H1 (cell line): Measurements from ENCODE around the gene APBA3. TPM values are rescaled to one million over a fixed set of nuclear protein-coding genes. Genes with fewer than 3 reads are reported as not detected.

Experiments used
- CHD2 ChIP-seq: IDR thresholded peaks from 2 replicates; pipeline ENCODE4 v1.6.1; 2012; ENCODE audit warnings: low read length, improper control_type of control experiment
- JUND ChIP-seq: IDR thresholded peaks from 2 replicates; pipeline ENCODE4 v1.6.1; 2011; ENCODE audit warnings: mild to moderate bottlenecking, improper control_type of control experiment, low read length
- NRF1 ChIP-seq: IDR thresholded peaks from 2 replicates; pipeline ENCODE4 v1.6.1; 2011; ENCODE audit warnings: mild to moderate bottlenecking, low read depth, low read length, improper control_type of control experiment
- RFX5 ChIP-seq: IDR thresholded peaks from 2 replicates; pipeline ENCODE4 v1.6.1; 2011; ENCODE audit warnings: low read depth, low read length, improper control_type of control experiment, borderline replicate concordance
- polyA plus RNA-seq, 7 experiments: library from polyadenylated mRNA; depleted of rRNA in 3 of 7; stranded (reverse) in 5 of 7; unstranded in 2 of 7; fragments of >200 nt in 5 of 7; fragments of 200-250 nt in 2 of 7; gene quantifications; 1 replicate in 5 of 7; 2 replicates in 1 of 7; 4 replicates in 1 of 7; pipeline versions ENCODE4 v1.2.1 to v1.2.3, GENCODE V29; 2011 to 2013; ENCODE audit warnings: missing spikeins in 2 of 7, mixed read lengths in 2 of 7
- total RNA-seq: library from RNA; stranded (reverse); fragmentation: NEBNext Ultra II Directional; extraction: Animal tissue kit (Norgen Biotek cat#: 25700); gene quantifications from 2 replicates; pipeline ENCODE4 v1.2.1, GENCODE V29; 2021
- TF ChIP-seq, protein P1 (sequence below): fragments of 300-600 bp; sonication (generic); IDR thresholded peaks from 2 replicates; pipeline ENCODE4 v1.7.1; 2012; ENCODE audit warnings: low read length, moderate library complexity, mild to moderate bottlenecking, inconsistent platforms; ENCODE audit not compliant: insufficient replicate concordance
- TF ChIP-seq, protein P2 (sequence below): IDR thresholded peaks from 2 replicates; pipeline ENCODE4 v1.6.1; 2011; ENCODE audit warnings: low read depth, mild to moderate bottlenecking, low read length; ENCODE audit not compliant: insufficient read depth

The APBA3 gene
- total and polyA plus RNA-seq, 2 of the 8 experiments (the other 6 are each of a cell fraction or from before 2014, with no cell fraction given) = 21.4 to 36.9 TPM

DNA sequence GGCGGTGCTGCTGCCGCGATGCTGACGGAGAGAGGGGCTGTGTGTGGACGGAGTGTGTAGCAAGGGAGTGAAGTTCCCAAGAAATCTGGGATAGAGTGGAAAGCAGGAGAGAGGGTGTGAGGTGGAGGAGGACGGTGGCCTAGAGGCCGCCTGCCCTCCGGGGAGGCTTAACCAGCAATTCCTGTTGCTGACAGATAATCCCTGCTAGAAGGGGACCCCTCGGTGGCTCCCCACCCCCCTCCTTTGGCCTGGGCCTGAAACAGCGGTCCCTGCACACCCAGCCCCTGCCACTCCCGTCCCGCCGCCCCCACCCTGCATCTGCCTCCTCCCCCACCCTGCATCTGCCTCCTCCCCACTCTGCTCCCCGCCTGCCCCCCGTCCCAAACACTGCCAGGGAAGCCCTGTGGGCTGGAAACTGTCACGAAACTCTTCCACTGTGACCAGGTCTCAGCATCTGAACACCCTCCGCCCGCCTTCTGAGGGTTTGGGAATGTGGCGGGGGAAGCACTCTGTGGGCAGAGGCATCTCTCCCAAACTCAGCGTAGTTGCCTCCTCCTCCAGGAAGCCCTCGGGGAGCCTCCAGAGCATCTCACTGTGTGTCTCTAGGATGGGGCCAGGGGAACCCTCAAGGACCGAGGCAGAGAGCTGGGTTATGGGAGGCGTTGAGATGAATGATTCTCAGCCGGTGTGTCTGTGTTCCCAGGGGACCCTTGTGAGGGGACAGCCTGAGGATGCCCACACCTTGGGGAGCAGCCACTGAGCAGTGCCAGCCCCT is 41.8 kb upstream of the APBA3 start (continued):
- TF ChIP-seq, protein P1, sequence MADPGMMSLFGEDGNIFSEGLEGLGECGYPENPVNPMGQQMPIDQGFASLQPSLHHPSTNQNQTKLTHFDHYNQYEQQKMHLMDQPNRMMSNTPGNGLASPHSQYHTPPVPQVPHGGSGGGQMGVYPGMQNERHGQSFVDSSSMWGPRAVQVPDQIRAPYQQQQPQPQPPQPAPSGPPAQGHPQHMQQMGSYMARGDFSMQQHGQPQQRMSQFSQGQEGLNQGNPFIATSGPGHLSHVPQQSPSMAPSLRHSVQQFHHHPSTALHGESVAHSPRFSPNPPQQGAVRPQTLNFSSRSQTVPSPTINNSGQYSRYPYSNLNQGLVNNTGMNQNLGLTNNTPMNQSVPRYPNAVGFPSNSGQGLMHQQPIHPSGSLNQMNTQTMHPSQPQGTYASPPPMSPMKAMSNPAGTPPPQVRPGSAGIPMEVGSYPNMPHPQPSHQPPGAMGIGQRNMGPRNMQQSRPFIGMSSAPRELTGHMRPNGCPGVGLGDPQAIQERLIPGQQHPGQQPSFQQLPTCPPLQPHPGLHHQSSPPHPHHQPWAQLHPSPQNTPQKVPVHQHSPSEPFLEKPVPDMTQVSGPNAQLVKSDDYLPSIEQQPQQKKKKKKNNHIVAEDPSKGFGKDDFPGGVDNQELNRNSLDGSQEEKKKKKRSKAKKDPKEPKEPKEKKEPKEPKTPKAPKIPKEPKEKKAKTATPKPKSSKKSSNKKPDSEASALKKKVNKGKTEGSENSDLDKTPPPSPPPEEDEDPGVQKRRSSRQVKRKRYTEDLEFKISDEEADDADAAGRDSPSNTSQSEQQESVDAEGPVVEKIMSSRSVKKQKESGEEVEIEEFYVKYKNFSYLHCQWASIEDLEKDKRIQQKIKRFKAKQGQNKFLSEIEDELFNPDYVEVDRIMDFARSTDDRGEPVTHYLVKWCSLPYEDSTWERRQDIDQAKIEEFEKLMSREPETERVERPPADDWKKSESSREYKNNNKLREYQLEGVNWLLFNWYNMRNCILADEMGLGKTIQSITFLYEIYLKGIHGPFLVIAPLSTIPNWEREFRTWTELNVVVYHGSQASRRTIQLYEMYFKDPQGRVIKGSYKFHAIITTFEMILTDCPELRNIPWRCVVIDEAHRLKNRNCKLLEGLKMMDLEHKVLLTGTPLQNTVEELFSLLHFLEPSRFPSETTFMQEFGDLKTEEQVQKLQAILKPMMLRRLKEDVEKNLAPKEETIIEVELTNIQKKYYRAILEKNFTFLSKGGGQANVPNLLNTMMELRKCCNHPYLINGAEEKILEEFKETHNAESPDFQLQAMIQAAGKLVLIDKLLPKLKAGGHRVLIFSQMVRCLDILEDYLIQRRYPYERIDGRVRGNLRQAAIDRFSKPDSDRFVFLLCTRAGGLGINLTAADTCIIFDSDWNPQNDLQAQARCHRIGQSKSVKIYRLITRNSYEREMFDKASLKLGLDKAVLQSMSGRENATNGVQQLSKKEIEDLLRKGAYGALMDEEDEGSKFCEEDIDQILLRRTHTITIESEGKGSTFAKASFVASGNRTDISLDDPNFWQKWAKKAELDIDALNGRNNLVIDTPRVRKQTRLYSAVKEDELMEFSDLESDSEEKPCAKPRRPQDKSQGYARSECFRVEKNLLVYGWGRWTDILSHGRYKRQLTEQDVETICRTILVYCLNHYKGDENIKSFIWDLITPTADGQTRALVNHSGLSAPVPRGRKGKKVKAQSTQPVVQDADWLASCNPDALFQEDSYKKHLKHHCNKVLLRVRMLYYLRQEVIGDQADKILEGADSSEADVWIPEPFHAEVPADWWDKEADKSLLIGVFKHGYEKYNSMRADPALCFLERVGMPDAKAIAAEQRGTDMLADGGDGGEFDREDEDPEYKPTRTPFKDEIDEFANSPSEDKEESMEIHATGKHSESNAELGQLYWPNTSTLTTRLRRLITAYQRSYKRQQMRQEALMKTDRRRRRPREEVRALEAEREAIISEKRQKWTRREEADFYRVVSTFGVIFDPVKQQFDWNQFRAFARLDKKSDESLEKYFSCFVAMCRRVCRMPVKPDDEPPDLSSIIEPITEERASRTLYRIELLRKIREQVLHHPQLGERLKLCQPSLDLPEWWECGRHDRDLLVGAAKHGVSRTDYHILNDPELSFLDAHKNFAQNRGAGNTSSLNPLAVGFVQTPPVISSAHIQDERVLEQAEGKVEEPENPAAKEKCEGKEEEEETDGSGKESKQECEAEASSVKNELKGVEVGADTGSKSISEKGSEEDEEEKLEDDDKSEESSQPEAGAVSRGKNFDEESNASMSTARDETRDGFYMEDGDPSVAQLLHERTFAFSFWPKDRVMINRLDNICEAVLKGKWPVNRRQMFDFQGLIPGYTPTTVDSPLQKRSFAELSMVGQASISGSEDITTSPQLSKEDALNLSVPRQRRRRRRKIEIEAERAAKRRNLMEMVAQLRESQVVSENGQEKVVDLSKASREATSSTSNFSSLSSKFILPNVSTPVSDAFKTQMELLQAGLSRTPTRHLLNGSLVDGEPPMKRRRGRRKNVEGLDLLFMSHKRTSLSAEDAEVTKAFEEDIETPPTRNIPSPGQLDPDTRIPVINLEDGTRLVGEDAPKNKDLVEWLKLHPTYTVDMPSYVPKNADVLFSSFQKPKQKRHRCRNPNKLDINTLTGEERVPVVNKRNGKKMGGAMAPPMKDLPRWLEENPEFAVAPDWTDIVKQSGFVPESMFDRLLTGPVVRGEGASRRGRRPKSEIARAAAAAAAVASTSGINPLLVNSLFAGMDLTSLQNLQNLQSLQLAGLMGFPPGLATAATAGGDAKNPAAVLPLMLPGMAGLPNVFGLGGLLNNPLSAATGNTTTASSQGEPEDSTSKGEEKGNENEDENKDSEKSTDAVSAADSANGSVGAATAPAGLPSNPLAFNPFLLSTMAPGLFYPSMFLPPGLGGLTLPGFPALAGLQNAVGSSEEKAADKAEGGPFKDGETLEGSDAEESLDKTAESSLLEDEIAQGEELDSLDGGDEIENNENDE = no peak
- TF ChIP-seq CHD2 (no peak), NRF1 (no peak), JUND (no peak), RFX5 (no peak)
- TF ChIP-seq, protein P2, sequence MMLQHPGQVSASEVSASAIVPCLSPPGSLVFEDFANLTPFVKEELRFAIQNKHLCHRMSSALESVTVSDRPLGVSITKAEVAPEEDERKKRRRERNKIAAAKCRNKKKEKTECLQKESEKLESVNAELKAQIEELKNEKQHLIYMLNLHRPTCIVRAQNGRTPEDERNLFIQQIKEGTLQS = no peak
